GM18867 (cell line): Measurements from ENCODE around the gene PYGB.
A peak's percentile ranks its signal among the peaks of the same experiment; 100 is the strongest.

Experiments used
- ATAC-seq: cut with Tn5 transposase; IDR thresholded peaks from one replicate; pipeline ENCODE4 v1.9.1; 2021; ENCODE audit warnings: mild to moderate bottlenecking, moderate library complexity; ENCODE audit not compliant: unreplicated experiment

PYGB gene

GRCh38 chr20:25247956-25248785, at the start of gene PYGB:
TSS of gene PYGB (plus strand) at chr20:25248085. CDS start at chr20:25248179, 94 bp downstream.
- ATAC-seq = peak; percentile 76

DNA sequence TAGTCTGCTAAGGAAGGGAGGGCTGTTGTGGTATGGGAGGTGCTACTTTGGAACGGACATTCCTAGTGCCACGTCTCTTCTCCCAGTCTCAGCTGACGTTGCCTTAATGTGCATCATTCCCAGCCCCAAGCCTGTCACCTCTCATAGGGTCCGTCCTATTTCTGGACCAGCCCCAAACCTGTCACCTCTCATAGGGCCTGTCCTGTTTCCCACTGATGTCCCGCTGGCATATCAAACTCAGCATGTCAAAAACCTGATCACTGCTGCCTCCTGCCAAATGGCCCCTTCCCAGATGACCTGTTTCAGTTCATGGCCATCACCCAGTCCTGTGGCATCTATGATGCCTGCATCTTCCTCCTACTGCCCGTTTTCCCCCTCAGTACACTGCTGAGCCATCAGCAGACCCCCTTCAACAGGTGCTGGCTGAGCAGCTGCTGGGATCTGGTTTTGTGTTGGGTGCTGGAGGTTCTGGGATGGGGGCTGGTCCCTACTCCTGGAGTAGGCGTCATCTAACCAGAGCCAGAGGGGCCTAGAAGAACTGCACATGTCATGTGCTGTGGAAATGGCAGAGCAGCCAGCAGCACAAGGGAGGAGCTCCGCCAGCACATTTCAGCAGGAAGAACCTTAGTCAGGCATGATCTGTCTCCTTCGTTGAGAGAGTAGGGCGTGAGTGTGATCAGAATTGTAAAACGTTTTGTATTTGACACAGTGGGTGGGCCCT, 49.1 kb upstream of the PYGB start:
- no peak for ATAC-seq

- no peak for ATAC-seq
Measured at GRCh38 chr20:25199473-25200260, 48.2 kb upstream of the PYGB start.

GRCh38 chr20:25203089-25203488, 44.8 kb upstream of the PYGB start:
- ATAC-seq = no peak

DNA sequence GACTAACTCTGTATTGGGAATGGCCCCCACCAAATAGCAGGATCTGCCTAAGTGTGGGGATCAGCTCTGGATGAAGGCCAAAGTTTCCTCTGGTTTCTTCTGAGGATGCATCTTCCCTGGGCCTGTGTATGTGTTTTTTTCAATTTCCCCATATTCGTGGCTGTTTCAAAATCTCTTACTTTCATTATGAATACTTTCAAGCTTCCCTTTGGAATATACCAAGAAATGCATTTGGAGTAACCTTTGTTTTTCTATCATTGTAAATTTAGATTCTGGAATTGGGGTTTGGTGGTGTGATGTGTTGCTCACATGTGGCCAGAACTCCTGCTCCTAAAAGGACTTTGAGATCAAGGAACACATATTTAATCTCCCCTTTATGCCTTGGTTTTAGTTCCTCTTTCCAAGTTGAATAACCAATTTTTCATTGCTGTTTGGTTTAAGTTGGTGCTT, 44.0 kb upstream of the PYGB start:
- no peak for ATAC-seq

- no peak for ATAC-seq
Measured at GRCh38 chr20:25204550-25205276, 43.2 kb upstream of the PYGB start.

DNA sequence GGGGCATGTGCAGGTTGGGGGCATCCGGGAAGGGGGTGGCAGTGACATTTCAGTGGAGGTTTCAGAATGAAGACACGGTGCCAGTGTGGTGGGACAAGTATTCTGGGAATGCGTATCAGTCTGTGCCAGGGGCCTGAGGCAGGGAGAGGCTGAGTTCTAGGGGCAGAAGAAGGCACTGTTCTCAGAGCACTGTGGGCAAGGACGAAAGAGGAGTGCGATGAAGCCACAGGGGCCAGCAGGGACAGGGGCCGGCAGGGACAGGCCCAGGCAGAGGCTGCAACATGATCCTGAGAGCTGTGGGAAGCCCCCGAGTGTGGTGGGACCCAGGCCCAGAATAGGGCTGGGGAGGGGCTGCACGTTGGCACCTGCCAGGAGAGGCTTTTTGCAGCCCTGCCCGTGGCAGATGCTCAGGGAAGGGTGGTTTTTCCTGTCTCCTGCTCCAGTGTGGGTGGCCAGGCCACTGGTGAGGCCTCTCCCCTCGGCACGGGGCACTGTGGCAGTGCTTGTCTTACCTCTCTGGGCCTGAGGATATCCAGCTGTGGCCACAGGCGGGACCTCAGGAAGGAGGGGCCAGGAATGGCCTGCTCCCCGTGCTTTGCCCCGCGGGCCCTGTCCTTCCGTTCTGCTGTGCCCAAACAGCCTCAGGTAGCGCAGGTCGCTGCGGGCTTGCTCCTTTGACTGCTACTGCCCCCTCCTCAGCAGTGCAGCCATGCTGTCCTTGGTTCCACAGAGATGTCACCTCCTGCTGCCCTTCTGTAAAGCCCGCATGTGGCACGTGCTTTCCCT, 42.4 kb upstream of the PYGB start:
- ATAC-seq = no peak

DNA sequence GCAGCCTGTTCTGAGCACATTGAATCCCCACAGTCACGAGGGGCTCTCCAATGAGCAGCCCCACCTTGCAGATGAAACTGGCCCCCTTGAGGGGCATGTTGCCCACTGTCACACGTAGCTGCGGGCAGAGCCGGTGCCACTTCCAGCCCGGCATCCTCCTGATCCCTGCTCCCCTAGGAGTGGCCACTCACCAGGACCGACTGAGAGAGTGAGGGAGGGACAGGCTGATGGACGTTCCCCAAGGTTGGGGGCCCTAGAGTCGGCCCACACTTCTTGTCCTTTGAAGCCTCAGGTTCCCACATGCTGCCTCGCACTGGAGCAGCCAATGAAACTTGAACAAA, 41.9 kb upstream of the PYGB start:
- no peak for ATAC-seq

GRCh38 chr20:25206548-25206947, 41.3 kb upstream of the PYGB start:
- ATAC-seq = no peak

- ATAC-seq = no peak
Measured at GRCh38 chr20:25207149-25207959, 40.5 kb upstream of the PYGB start.

- no peak for ATAC-seq
Measured at GRCh38 chr20:25207960-25208534, 39.8 kb upstream of the PYGB start.

DNA sequence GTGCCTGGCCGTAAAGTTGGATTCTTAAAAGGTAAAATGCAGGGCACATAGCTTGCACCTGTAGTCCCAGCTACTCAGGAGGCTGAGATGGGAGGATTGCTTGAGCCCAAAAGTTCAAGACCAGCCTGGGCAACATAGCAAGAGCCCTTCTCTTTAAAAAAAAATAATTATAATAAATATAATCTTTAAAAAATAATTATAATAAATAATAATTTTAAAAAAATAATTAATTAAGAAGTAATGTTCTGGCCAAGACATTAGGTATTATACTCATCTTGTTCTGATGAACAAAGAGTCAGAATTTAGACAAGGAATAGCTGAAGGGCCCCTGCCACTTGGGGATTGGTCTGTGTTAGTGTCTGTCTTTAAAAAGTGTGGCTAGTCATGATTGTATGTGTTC, 38.5 kb upstream of the PYGB start:
- no peak for ATAC-seq

DNA sequence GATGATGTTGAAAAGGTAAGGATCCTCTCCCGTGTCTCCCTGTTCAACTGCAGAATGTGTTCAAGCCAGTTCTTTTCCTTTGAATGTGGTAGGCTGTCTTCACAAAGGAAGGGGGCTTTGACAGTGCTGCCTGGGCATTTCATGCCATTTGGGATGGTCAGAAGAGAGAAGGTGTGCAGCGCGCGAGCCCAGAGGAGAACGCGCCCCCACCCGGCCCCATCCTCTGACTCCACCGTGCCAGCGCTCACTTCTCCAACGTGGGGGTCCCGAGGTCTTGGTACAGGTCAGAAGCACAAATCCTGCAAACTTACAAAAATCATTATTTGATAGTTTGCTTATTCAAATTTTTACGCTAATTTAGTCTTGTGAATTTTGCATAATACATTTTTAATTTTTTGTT, 38.0 kb upstream of the PYGB start:
- ATAC-seq = no peak

DNA sequence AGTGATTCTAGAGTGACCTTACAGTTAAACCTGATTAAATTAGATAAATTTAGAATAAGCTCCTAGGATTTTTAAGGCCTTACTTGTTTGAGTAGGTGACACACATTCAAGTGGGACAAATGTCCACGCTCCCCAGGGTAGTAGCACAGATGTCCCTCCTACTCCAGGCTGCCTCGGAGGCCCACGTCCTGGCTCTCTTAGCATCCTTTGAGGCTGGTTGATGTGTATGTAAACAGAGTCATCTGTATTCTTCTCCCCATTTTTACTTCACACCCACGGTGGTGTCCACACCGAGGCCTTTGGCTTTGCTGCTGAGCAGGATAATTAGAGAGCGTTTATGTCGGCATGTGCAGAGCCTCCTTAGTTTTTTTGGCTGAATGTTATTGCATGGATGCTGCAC, 36.6 kb upstream of the PYGB start:
- ATAC-seq = no peak

DNA sequence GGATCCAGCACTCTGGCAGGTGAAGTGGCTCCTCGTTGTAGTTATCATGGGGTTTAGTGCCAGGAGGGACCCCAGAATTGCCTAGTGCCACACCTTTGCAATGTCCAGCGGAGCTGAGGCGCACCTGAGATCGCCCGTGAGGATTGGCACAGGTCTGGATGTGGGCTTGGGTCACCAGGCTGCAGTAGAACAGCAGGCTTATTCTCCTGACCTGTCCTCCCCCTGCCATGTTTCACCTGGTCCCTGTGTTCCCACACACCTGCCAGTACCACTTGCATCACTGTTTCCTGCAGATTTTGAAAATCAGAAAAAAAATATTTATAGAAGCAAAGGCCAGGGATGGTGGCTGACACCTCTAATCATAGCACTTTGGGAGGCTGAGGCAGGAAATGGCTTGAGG, 35.6 kb upstream of the PYGB start:
- no peak for ATAC-seq

GRCh38 chr20:25213566-25214425, 34.1 kb upstream of the PYGB start:
- no peak for ATAC-seq

DNA sequence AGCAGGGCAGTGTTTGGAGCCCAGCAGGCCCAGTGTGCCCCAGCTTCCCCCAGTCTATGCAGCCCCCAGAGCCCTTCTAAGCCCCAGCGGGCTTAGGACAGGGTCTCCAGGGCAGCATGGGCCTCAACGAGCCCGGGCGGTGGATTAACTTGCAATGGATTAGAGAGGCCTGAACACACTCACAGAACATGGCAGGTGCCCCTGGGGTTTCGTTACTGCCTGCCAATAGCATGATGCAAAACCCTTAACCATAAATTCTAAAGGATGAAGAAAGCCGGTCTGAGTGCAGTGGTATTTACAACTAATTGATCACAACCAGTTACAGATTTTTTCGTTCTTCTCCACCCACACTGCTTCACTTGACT, 33.5 kb upstream of the PYGB start:
- no peak for ATAC-seq

GRCh38 chr20:25214819-25215218, 33.1 kb upstream of the PYGB start:
- no peak for ATAC-seq
